ENCODE results near the gene SERBP1.

DNA sequence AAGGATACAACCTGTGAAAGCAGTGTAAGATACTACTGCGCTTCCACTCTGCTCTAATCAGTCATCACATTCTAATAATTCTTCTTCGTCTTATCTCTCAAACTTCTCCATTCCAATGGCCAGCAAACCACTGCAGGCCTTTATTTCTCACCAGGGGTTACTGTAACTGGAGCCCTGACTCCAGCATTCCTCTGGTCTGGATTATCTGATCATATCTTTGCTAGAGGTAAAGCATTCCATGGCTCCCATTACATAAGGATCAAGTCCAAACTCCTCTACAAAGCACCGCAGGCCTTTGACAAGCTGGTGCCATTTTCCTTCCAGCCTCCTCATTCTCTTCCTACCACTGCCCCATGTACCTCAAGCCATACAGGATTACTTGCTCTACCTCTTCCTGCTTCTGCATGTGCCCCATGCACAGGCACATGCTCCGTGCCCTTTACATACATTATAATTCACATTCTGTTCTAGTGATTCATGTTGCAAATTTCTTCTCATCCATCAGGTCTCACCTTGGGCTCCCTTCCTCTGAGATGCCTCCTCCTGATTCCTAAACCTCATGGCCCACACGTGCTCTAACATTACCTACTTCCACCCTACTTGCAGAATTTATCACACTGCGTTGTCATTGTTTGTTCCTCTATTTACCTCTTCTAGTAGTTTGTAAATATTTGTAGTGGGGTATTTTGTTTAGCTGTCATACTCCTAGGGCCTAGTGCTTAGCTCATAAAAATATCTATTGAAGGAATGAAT, 9.3 kb upstream of the SERBP1 start:
- TF ChIP-seq EP300 (IDR thresholded peaks at IDR 0.05), result no peak
- TF ChIP-seq, protein P1, sequence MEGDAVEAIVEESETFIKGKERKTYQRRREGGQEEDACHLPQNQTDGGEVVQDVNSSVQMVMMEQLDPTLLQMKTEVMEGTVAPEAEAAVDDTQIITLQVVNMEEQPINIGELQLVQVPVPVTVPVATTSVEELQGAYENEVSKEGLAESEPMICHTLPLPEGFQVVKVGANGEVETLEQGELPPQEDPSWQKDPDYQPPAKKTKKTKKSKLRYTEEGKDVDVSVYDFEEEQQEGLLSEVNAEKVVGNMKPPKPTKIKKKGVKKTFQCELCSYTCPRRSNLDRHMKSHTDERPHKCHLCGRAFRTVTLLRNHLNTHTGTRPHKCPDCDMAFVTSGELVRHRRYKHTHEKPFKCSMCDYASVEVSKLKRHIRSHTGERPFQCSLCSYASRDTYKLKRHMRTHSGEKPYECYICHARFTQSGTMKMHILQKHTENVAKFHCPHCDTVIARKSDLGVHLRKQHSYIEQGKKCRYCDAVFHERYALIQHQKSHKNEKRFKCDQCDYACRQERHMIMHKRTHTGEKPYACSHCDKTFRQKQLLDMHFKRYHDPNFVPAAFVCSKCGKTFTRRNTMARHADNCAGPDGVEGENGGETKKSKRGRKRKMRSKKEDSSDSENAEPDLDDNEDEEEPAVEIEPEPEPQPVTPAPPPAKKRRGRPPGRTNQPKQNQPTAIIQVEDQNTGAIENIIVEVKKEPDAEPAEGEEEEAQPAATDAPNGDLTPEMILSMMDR (IDR thresholded peaks at IDR 0.05), result no peak
- no peak for TF ChIP-seq POLR2A (IDR thresholded peaks at IDR 0.05; ENCODE audit: low read depth)
